IPS-18a (cell line): ENCODE data around the gene AP2A2.

Experiments
- H3K27ac ChIP-seq: one replicate; pipeline ENCODE4 v1.5.1; 2013; ENCODE audit warnings: low read length
- H3K27me3 ChIP-seq: one replicate; pipeline ENCODE4 v1.6.1; 2013; ENCODE audit warnings: mild to moderate bottlenecking, low read length; ENCODE audit not compliant: control insufficient read depth, insufficient read depth
- H3K36me3 ChIP-seq: one replicate; pipeline ENCODE4 v1.6.1; 2013; ENCODE audit warnings: low read depth, low read length; ENCODE audit not compliant: control insufficient read depth
- H3K4me1 ChIP-seq: one replicate; pipeline ENCODE4 v1.6.1; 2013; ENCODE audit warnings: low read depth, low read length; ENCODE audit not compliant: control insufficient read depth
- H3K4me3 ChIP-seq: one replicate; pipeline ENCODE4 v1.5.1; 2013; ENCODE audit warnings: low read length
- H3K9ac ChIP-seq: one replicate; pipeline ENCODE4 v1.6.1; 2013; ENCODE audit warnings: mild to moderate bottlenecking, low read length, moderate library complexity
- H3K9me3 ChIP-seq: one replicate; pipeline ENCODE4 v1.6.1; 2013; ENCODE audit warnings: low read depth, low read length; ENCODE audit not compliant: control insufficient read depth

AP2A2 gene

DNA sequence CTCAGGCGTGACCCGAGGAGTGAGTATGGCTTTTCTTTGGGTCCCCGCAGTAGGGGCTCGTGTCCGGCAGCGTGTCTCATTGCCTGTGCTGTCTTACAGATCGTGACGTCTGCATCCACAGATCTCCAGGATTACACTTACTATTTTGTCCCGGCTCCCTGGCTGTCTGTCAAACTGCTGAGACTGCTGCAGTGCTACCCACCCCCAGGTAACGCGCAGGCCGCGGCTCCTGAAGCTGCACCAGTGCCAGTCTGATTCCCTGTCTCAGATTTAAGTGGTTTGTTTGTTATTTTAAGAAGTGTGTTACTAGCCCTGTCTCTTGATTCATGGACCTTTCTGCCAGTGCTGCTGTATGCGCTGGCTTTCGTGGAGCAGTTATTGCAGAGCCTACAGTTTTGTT lies 58.9 kb downstream of the AP2A2 start:
- Histone ChIP-seq H3K9ac (no peak overlapping the region), H3K27me3 (no peaks in the 10 kb centered on the region), H3K27ac (no peak overlapping the region), H3K4me1 (no peaks in the 10 kb centered on the region), H3K4me3 (no peak overlapping the region), H3K9me3 (no peaks in the 10 kb centered on the region), H3K36me3 (peaks cover 65% of the 10 kb centered on the region)

- H3K4me1 ChIP-seq, result no peaks in the 10 kb centered on the region
Measured at GRCh38 chr11:985406-985805, 59.7 kb downstream of the AP2A2 start.

GRCh38 chr11:985848-986247 lies 60.2 kb downstream of the AP2A2 start:
- Histone ChIP-seq H3K36me3 (peaks cover 70% of the 10 kb centered on the region), H3K27me3 (no peaks in the 10 kb centered on the region), H3K4me3 (no peak overlapping the region)

More at GRCh38 chr11:985406-985805, 59.7 kb downstream of the AP2A2 start:
- peaks cover 70% of the 10 kb centered on the region for H3K36me3 ChIP-seq
- no peaks in the 10 kb centered on the region for H3K27me3 ChIP-seq
- no peak overlapping the region for H3K27ac ChIP-seq
- H3K4me3 ChIP-seq, result no peak overlapping the region
- no peaks in the 10 kb centered on the region for H3K9me3 ChIP-seq
- H3K9ac ChIP-seq, result no peak overlapping the region

GRCh38 chr11:986270-986951 lies 60.7 kb downstream of the AP2A2 start:
- Histone ChIP-seq H3K4me1 (no peaks in the 10 kb centered on the region), H3K27me3 (no peaks in the 10 kb centered on the region), H3K27ac (no peak overlapping the region), H3K36me3 (peaks cover 66% of the 10 kb centered on the region), H3K9me3 (no peaks in the 10 kb centered on the region), H3K4me3 (no peak overlapping the region), H3K9ac (no peak overlapping the region)

More at GRCh38 chr11:985848-986247, 60.2 kb downstream of the AP2A2 start:
- Histone ChIP-seq H3K27ac (no peak overlapping the region), H3K4me1 (no peaks in the 10 kb centered on the region), H3K9me3 (no peaks in the 10 kb centered on the region), H3K9ac (no peak overlapping the region)

- H3K36me3 ChIP-seq, result peaks cover 63% of the 10 kb centered on the region
- no peaks in the 10 kb centered on the region for H3K27me3 ChIP-seq
- no peaks in the 10 kb centered on the region for H3K4me1 ChIP-seq
- no peak overlapping the region for H3K4me3 ChIP-seq
- H3K9me3 ChIP-seq, result no peaks in the 10 kb centered on the region
- H3K9ac ChIP-seq, result no peak overlapping the region
- H3K27ac ChIP-seq, result no peak overlapping the region
Measured at GRCh38 chr11:986952-987305, 61.3 kb downstream of the AP2A2 start.

DNA sequence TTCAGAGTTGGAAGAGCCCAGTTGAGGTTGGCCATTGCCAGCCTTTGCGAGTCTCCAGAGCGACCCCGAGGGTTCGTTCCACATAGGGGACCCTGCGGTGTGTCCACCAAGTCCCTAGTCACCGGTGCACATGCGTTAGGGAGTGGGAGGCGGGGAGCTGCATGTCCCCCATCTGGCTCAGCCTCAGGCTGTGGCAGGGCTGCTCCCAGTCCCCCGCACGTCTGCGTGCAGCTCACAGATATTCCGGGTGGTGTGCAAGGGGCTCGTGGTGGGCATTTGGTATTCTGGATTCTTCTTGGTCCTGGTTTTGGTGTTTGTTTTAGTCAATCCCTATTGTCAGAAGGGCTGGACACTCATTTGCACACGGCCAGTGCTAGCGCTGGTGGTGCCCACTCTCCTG lies 62.0 kb downstream of the AP2A2 start:
- no peak overlapping the region for H3K4me3 ChIP-seq
- peaks cover 63% of the 10 kb centered on the region for H3K36me3 ChIP-seq
- H3K27ac ChIP-seq, result no peak overlapping the region
- H3K9ac ChIP-seq, result no peak overlapping the region
- no peaks in the 10 kb centered on the region for H3K4me1 ChIP-seq
- no peaks in the 10 kb centered on the region for H3K9me3 ChIP-seq
- H3K27me3 ChIP-seq, result no peaks in the 10 kb centered on the region

DNA sequence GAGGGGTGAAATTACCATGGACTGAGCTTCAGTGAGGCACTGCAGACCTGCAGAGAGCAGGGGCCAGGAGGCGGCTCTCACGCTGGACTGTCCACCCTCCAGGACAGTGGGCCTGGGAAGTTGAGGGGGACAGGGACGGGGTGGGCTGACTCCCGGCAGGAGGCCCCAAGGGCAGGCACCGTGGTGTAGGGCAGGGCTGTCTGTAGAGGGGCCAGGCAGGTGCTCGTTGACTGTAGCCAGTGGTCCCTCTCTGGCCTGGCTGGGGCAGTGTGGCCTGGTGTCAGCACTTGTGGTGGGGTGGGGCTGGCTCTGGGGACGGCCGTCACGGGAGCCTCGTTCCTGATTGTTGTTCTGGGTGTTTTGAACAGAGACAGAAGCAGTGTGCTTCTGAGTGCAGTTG lies 64.4 kb downstream of the AP2A2 start:
- Histone ChIP-seq H3K27me3 (no peaks in the 10 kb centered on the region), H3K4me3 (no peak overlapping the region), H3K36me3 (peaks cover 58% of the 10 kb centered on the region)

GRCh38 chr11:991034-991433 lies 65.4 kb downstream of the AP2A2 start:
- Histone ChIP-seq H3K9ac (no peak overlapping the region), H3K36me3 (peaks cover 48% of the 10 kb centered on the region), H3K27ac (no peak overlapping the region), H3K4me1 (no peaks in the 10 kb centered on the region), H3K4me3 (no peak overlapping the region), H3K27me3 (no peaks in the 10 kb centered on the region), H3K9me3 (no peaks in the 10 kb centered on the region)

More for the DNA sequence above, 64.4 kb downstream of the AP2A2 start:
- Histone ChIP-seq H3K9me3 (no peaks in the 10 kb centered on the region), H3K27ac (no peak overlapping the region), H3K4me1 (no peaks in the 10 kb centered on the region), H3K9ac (no peak overlapping the region)

DNA sequence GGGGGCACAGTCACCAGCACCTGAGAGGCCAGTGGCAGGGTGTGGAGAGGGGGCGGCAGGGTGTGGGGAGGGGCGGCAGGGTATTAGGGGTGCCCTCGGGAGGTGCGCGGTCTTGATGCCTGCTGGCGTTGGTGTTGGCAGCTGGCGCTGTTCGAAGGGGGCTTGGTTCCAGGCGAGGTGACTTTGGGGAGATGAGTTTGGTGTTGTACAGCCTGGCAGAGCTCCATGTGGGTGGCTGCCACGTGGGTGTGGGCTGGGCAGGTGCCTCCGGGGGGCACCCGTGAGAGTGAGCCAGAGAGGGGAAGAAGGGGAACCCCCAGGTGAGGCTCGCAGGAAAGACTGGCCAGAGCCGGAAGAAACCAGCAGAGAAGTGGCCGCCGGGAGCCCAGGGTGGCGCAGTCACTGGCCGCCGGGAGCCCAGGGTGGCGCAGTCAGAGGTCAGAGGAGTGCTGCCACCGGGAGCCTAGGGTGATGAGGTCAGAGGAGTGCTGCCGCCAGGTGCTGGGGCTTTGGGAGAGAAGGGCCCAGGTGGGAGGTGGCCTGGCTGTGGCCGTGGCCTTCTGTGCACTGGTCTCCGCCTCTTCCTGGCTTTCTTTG lies 66.1 kb downstream of the AP2A2 start:
- Histone ChIP-seq H3K4me1 (no peaks in the 10 kb centered on the region), H3K36me3 (peaks cover 40% of the 10 kb centered on the region), H3K27me3 (no peaks in the 10 kb centered on the region), H3K27ac (no peak overlapping the region), H3K4me3 (no peak overlapping the region), H3K9ac (no peak overlapping the region), H3K9me3 (no peaks in the 10 kb centered on the region)

DNA sequence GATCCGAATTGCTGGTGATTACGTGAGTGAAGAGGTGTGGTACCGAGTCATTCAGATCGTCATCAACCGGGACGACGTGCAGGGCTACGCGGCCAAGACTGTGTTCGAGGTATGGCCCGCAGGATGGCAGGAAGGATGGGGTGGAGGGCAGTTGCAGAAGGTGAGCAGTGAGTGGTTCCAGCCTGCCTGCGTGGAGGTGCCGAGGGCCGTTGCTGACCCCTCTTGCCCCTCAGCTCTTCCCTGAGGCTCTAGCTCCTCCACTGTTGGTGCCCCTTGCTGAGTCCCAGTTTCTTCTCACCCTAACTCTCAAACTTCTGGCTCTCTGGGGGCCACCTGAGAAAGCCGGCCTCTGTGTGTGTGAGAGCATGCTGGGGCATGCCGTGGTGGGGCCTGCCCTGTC lies 66.9 kb downstream of the AP2A2 start:
- H3K27ac ChIP-seq, result no peak overlapping the region
- peaks cover 37% of the 10 kb centered on the region for H3K36me3 ChIP-seq
- H3K9me3 ChIP-seq, result no peaks in the 10 kb centered on the region
- H3K4me3 ChIP-seq, result no peak overlapping the region
- H3K4me1 ChIP-seq, result no peaks in the 10 kb centered on the region
- no peak overlapping the region for H3K9ac ChIP-seq
- H3K27me3 ChIP-seq, result no peaks in the 10 kb centered on the region

DNA sequence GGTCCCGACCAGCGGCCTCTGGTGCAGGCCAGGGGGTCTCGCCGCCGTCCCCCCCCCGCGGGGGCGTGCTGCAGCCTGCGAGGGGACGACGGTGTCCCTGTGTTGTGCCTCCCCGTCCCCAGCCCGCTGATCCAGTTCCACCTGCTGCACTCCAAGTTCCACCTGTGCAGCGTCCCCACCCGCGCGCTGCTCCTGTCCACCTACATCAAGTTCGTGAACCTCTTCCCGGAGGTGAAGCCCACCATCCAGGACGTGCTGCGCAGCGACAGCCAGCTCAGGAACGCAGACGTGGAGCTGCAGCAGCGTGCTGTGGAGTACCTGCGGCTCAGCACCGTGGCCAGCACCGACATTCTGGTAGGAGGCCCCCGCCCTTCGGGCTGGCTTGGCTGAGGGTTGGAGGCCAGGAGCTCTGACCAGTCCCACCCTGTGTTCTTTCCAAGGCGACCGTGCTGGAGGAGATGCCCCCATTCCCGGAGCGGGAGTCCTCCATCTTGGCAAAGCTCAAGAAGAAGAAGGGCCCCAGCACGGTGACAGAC lies 68.0 kb downstream of the AP2A2 start:
- Histone ChIP-seq H3K9ac (no peak overlapping the region), H3K4me3 (no peak overlapping the region), H3K9me3 (no peaks in the 10 kb centered on the region), H3K27ac (no peak overlapping the region), H3K27me3 (no peaks in the 10 kb centered on the region), H3K36me3 (peaks cover 29% of the 10 kb centered on the region), H3K4me1 (no peaks in the 10 kb centered on the region)
